HG03460 (cell line): ENCODE data around the gene SLC5A8.

Source experiments
- ATAC-seq: cut with Tn5 transposase; IDR thresholded peaks from one replicate; pipeline ENCODE4 v1.9.1; 2021; ENCODE audit not compliant: unreplicated experiment

SLC5A8 gene

DNA sequence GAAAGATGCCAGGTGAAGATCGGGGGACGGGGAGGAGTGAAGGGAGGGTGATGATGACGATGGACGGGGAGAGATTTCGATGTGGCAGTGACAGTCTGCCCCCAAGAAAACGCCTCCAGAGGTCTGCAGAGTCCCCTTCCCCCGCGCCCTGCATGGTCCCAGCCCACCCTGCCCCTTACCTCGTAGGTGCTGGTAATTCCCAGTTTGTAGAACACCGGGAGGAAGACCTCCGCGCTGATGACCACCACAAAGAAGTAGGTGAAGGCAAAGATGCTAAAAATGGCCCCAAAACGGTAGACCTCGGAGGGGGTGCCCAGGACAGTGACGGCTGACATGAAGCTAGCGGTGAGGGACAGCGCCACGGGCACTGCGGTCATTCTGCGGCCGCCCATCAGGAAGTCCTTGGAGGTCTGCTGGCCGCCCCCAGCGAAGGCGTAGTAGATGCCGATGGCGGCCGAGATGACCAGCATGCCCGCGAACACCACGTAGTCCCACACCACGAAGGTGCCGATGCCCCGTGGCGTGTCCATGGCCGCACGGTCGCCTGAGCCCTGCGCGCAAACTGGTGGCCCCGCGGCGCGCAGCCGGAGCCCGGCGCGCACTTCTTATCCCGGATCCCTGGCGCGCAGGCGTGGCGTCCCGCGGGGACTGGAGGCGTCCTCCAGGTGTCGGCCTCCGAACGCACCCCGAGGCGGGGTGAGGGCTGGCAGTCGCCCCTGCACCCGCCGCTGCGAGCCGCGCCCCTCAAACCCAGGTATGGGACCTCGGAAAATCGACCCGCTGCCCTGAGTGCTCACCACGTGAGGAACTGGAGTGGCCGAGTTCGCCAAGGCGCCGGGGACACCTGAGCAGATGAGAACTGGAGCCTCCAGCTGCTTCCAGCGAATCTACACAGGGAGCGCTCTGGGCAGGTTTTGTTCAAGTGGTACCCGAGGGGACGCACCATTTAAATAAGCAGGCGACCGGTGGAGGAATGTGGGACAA lies at the start of gene SLC5A8:
Gene SLC5A8 (minus strand): TSS at position 920 of the 984 bp plus-strand sequence. CDS start 390 bp downstream, at position 530.
- no peak for ATAC-seq

DNA sequence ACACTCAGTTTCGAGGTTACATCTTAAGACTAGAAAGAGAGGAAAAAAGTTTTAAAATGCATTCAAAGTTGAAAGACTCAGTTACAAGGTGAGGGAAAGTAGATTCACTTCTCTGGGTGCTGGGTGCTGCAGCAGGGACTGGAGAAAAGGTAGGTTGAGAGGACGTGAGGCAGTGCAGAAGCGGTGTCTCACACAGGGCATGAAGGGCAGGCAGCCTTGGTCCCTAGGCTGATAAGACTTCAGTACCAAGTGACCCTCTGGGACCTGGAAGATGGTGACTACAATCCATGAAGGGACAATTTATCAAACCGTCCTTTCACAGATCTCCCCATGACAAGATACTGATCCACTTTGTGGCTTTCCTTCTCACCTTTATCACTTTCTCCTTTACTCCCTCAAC lies 47.3 kb upstream of the SLC5A8 start:
- ATAC-seq, result no peak

DNA sequence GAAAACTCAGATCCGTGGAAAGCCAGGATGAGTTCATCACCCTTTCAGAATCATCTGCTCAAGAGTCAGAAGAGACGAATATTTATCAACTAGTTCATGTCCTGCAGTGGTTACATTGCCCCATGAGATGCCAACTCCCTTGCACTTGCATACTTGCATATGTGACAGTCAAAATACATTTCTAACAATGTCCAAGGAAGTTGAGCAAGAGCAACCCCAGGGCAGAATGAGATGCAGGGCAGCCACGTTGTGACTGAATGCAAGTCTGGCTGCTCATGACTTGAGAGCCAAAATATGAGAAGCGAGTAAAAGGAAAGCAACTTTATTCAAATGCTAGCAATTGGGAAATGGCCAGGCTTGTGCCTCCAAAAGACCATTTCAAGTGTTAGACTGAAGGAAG lies 46.2 kb upstream of the SLC5A8 start:
- ATAC-seq, result no peak

DNA sequence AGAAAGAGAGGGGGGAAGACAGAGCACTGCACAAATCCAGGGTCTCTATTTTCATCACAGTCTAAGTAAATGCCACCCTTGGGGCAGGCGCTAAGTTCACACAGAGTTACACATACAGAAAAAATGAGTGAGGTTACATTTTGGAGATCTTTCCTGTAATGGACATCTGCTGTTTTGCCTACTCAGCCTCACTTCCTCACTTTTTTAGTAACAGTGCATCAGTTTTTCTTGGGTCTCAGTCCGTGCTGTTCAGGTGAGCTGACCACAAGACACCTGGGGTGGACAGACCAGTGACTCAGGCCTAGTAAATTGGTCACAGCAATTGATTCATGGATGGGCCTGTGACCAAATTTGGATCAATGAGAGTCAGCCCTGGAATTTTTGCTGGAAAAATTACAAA lies 33.6 kb upstream of the SLC5A8 start:
- no peak for ATAC-seq

- no peak for ATAC-seq
Observed at GRCh38 chr12:101243074-101243473, 33.0 kb upstream of the SLC5A8 start.

- ATAC-seq, result no peak
Observed at GRCh38 chr12:101238800-101239329, 28.8 kb upstream of the SLC5A8 start.

GRCh38 chr12:101238306-101238705 lies 28.3 kb upstream of the SLC5A8 start:
- no peak for ATAC-seq

- ATAC-seq, result no peak
Observed at GRCh38 chr12:101235686-101236085, 25.6 kb upstream of the SLC5A8 start.

GRCh38 chr12:101231636-101232035 lies 21.6 kb upstream of the SLC5A8 start:
- no peak for ATAC-seq

GRCh38 chr12:101230547-101230946 lies 20.5 kb upstream of the SLC5A8 start:
- ATAC-seq, result no peak

- ATAC-seq, result no peak
Observed at GRCh38 chr12:101229841-101230241, 19.8 kb upstream of the SLC5A8 start.

- ATAC-seq, result no peak
Observed at GRCh38 chr12:101221301-101221700, 11.3 kb upstream of the SLC5A8 start.

DNA sequence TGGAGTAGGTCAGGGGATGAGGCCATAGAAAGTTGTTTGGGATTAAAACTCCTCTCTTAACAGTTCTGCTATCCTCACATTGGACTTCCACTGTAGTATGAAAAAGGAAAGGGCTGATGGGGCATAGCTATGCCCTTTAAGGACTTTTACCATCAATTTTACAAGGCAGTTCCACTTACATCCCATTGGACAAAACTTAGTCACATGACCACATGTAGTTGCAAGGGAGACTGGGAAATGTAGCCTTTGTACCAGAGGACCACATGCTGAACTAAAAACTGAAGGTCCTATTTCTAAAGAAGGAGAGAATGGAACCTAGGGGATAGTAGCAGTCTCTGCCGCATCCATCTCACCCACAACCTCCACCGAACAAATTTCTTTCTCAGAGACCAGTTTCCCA lies 6.8 kb upstream of the SLC5A8 start:
- no peak for ATAC-seq

DNA sequence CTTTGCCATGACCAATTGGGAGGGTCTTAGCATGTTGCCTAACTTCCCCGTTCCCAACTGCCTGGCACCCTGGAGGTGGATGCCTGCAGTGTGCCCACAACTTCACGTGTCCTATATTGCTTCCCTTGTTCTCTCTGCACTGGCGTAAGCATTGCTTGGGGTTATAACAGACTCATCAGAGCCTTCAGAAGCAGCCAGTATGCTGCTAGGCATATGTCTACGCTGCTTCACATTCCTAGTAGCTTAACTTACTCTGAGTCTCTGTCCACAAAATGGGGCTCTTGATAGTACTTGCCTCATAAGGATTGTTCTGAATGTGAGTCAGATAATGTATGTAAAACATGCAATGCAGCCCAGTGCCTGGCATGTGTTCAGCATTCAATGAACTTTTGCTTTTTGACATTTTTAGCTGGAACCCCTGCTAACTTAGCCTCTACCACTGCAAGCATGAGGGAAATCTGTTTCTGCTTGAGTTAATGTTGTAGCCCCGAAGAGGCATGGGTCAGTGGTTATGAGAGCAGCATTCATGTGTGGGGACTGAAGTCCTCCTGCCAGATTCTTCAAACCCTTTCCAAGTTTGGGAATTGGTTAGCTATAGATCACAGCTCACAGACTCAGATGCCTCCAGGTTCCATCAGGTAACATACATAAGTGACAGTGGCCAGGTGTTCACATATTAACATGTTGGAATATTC lies 2.8 kb downstream of the SLC5A8 start:
- ATAC-seq, result no peak

GRCh38 chr12:101204602-101205304 lies 5.3 kb downstream of the SLC5A8 start:
- no peak for ATAC-seq

DNA sequence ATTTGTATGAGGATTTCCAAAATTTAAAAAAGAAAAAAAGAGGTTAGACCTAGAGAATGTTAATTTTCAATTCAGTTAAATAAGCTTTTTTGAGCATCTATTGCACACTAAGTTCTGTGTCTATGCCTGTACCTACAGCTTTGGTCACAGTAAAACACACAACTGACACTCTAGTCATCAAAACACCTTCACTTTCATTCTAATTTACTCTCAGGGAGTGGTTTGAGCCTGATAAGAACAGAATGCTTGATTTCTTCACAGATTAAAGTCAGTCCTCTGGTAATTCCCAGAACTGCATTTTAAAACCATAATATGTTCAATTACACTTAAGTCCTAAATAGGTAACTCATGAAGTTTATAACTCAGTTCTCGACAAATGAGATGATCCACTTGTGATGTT lies 9.2 kb downstream of the SLC5A8 start:
- no peak for ATAC-seq

DNA sequence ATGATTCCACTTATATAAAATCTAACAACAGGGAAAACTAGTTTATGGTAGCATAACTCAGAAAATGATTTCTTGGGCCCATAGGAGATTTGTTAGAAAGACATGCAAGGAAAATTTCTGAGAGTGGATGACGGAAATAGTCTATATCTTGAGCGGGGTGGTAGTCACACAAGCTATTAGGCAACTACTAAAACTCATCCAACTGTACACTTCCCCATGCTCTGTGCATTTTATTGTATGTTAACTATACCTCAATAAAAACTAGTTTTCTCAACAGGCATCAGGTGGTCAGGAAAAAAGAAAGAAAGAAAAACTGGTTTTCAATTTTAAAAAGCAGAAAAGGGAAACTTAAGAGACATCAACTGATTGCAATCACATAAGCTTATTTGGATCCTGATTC lies 9.9 kb downstream of the SLC5A8 start:
- ATAC-seq, result no peak

DNA sequence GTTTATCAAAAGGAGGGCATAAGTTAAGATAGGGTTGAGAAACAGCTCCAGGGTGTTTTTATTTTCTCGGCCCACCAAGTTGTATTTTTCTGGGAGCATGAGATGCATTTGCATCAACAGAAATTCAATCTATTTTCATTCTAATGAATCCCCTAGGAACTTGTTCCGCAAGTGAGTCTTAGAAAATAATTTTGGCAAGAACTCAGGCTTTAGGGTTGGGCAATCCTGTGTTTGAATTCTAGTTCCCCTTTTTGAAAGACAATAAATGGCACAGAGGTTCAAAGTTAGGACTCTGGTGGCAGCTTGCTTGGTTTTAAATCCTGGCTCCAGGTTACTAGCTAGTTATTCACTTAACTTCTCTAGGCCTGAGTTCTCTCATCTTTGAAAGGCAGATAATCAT lies 23.7 kb downstream of the SLC5A8 start:
- ATAC-seq, result no peak

DNA sequence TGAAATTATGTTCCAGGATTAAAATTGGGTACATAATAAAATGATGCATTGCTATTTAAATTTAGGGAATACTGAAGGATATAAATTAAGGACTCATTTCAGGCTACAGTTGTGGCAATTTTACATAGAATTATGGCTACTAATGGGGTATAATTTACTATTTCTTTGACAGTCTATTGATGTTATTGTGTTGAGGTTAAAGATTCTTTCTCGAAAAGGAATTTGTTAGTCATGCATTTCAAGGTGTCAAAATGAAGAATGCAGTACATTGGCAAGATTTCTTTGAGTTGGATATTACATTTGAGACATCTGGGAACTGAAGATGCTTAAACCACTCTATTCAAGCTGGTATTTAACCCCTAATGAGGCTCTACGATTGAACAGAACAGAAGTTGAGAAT lies 28.3 kb downstream of the SLC5A8 start:
- ATAC-seq, result no peak

GRCh38 chr12:101174541-101174940 lies 35.5 kb downstream of the SLC5A8 start:
- no peak for ATAC-seq

DNA sequence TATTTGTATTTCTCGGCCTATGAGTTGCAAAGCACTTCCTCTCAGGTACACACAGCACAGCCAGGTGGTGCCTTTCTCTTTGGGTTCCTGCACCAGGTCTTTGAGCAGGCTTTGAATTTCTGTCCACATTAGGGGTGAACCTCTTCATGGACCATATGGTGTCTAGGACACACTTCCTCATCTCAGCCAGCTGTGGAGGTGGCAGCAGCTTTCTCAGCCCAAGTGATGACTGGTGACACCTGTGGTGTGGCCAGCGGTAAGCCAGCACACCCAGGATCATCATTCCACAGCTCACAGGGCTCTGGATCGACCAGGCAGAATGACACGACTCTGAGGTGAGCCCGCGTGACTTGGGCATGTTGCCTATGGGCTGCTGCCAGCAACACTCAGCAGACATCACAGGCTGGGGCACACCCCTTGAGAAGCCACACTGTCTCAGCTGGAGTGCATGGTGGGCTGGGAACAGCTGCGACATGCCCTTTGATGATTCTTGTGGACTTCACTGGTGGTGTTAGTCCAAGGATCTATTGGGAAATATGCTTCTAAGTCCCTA lies 36.8 kb downstream of the SLC5A8 start:
- no peak for ATAC-seq
